Measurements from ENCODE around the gene EMC8. TPM values are rescaled to one million over a fixed set of nuclear protein-coding genes. Genes with fewer than 3 reads are reported as not detected.

The EMC8 gene
- total and polyA plus RNA-seq, 2 experiments from 2014 or later: 51.1 to 69.4 TPM

- DNase-seq (ENCODE audit: low spot score) (no peak), ATAC-seq (no peak)
- H3K79me2 ChIP-seq (replicated peaks; ENCODE audit: insufficient read depth): no peaks in the 10 kb centered on the region
- no peak overlapping the region for H3K4me2 ChIP-seq
- Mint-ChIP-seq H3K27ac (no peak overlapping the region), H3K36me3 (ENCODE audit: low read depth) (no peaks in the 10 kb centered on the region), H3K27me3 (ENCODE audit: insufficient read depth, low read depth, poor library complexity) (peaks cover 11% of the 10 kb centered on the region), H3K9me3 (peaks cover 4% of the 10 kb centered on the region; the same call in 1 of the 3 replicates), H3K4me3 (no peak overlapping the region), H3K4me1 (no peaks in the 10 kb centered on the region; the same call in 2 of the 3 replicates)
- no peak overlapping the region for H2AFZ ChIP-seq
- no peaks in the 10 kb centered on the region for H3K36me3 ChIP-seq (ENCODE audit: insufficient read depth)
- no peak overlapping the region for H3K27ac ChIP-seq (ENCODE audit: low read depth)
- no peaks in the 10 kb centered on the region for H3K4me1 ChIP-seq (ENCODE audit: insufficient read depth)
- H4K20me1 ChIP-seq (replicated peaks; ENCODE audit: insufficient read depth): no peaks in the 10 kb centered on the region
- H3F3A ChIP-seq (replicated peaks; ENCODE audit: low read depth): no peaks in the 10 kb centered on the region
- TF ChIP-seq CTCF (conservative IDR thresholded peaks at IDR 0.05; ENCODE audit: low read depth in 2 of 2) (no peak), CREB1 (CRISPR knock-in tag; IDR thresholded peaks at IDR 0.05; ENCODE audit: low read depth) (no peak), ZNF331 (CRISPR knock-in tag; IDR thresholded peaks at IDR 0.05; ENCODE audit: low read depth) (no peak), NANOG (IDR thresholded peaks at IDR 0.05; ENCODE audit: borderline replicate concordance) (no peak), EZH2phosphoT487 (IDR thresholded peaks at IDR 0.05; ENCODE audit: unreplicated experiment) (no peak), JUNB (IDR thresholded peaks at IDR 0.05; ENCODE audit: unreplicated experiment) (no peak), ZNF462 (CRISPR knock-in tag; IDR thresholded peaks at IDR 0.05) (no peak), STAT1 (IDR thresholded peaks at IDR 0.05; ENCODE audit: unreplicated experiment) (no peak), REST (IDR thresholded peaks at IDR 0.05; ENCODE audit: unreplicated experiment) (no peak), POLR2AphosphoS5 (IDR thresholded peaks at IDR 0.05; ENCODE audit: low read depth) (no peak)
- 0 out of 2 replicates have a peak, but pooled peaks cover 4% of the 10 kb centered on the region for H3K27me3 ChIP-seq (ENCODE audit: insufficient read depth)
- H3K9me2 ChIP-seq (ENCODE audit: insufficient read depth): peaks cover 7% of the 10 kb centered on the region; the same call in 1 of the 2 replicates
- no peak overlapping the region for H3K4me3 ChIP-seq
Measured at GRCh38 chr16:85819771-85820170, 20.4 kb upstream of the EMC8 start.

Data from GM23338 (cell line).